OCI-M2 (cell line): ENCODE data around the gene RASGRP4.
"Not testable (repeated sequence)": the region's sequence is repeated elsewhere in the genome, so short reads cannot be mapped to it uniquely, and the experiment has no call there.

Experiments used
- DNase-seq: peaks from one replicate; lab custom pipeline; 2025; ENCODE audit not compliant: unreplicated experiment; lab: John Stamatoyannopoulos, UW

Gene RASGRP4

DNA sequence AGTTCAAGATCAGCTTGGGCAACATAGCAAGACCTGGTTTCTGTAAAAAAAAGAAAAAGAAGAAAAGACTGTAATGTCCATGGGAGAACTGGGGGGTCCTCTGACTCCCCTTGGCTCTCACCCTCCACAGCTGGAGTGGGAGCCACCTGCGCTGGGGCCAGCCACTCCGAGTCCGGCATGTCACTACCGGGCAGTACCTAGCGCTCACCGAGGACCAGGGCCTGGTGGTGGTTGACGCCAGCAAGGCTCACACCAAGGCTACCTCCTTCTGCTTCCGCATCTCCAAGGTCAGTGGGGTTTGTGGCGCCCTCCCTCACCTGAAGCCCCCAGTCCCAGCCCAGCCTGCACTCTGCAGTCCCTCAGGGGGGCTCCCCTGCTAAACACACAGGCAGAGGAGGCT, 22.2 kb upstream of the RASGRP4 start:
- no peak for DNase-seq

DNA sequence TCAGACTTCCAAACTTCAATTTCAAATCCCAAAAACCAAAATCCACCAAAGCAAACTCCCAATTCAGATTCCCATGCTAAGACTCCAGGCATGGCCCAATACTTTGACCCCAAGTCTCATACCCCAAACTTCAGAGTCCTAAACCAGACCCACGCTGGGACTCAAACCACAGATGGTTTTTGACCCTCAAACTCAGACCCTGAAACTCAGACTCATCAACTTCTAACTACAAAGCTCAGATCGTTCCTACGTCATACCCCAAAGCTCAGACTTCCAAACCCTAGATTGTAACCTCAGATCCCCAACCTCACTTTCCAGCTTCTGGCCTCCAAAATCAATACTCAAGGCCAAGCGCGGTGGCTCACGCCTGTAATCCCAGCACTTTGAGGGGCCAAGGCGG, 19.3 kb upstream of the RASGRP4 start:
- DNase-seq, result no peak

DNA sequence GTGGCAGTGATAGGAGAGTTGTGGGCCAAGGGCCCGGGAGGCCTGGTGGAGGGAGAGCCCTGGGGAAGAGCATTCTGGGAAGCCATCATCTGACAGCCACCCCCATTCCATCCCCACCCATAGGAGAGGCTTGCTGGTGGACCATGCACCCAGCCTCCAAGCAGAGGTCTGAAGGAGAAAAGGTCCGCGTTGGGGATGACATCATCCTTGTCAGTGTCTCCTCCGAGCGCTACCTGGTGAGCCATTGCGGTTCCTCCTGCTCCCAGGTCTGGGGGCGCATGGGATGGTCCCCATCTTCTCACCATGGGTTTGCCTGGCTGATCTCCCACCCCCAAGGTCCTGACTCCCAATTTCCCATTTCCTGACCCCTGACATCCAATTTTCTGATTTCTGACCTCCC, 18.0 kb upstream of the RASGRP4 start:
- DNase-seq, result no peak

DNA sequence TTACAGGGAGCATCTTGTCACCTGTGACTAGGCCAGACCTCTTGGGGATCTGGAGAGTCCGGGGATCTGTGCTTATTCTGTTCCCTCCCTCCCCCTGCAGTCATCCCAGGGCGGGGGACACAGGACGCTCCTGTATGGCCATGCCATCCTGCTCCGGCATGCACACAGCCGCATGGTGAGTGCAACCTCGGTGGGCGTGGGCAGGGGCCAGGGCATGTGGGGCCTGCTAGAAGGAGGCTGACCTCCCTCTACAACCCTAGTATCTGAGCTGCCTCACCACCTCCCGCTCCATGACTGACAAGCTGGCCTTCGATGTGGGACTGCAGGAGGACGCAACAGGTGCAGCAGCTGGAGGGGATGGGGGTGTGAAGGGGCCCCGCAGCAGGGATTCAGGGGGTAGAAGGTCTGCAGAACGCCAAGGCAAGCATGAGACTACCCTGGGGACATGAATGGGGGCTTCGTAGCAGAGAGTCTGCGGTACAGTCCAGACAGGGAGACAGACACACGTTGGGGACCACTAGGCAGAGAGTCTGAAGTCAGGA, 17.5 kb upstream of the RASGRP4 start:
- no peak for DNase-seq

DNA sequence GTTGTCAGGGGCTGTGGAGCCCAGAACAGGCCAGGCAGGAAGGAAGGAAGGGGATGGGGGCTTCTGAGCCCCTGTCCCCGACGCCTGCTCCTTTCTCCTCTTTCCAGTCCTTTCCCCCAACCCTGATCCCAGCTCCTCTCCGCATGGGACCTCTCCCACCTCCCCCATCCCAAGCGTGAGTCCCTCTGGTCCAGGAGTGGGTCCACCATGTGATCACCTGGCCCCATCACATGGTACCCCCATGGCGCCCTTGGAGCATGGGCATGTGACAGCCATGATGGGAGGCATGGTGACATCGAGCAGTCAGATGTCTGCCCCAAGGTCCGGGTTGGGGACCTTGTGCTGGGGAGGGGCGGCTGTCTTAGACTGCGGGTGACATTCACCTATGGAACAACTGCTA, 16.7 kb upstream of the RASGRP4 start:
- DNase-seq, result no peak

DNA sequence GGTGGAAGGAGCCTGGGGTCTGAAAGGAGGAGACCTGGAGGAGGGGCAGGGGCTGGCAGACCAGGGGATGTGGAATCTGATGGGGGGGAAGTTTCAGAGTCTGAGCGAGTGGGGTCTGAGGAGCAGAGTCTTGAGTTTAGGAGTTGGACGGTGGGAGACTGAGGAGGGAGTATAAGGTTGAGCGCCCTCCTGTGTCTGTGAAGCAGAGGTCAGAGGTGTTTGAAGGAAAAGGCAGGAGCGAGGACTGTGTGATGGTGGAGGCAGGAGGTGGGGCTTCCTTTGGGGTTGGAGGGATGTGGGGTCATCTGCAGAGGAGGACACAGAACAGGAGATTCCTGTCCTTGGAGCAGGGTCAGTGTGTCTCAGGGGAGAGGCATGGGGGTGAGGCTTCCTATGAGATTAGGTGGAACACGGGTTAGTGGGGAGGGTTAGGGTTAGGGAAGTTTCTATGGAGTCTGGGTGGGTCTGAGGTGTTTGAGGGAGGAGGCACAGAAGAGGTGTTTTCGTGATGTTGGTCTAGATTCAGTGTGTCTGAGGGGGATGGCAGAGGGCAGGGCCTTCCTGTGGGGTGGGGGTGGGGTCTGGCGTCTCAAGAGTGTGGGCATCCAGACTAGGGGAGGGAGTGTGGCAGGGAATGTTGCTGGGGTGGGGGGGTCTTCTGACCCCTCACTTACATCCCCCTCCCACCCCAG, 15.8 kb upstream of the RASGRP4 start:
- DNase-seq, result no peak

DNA sequence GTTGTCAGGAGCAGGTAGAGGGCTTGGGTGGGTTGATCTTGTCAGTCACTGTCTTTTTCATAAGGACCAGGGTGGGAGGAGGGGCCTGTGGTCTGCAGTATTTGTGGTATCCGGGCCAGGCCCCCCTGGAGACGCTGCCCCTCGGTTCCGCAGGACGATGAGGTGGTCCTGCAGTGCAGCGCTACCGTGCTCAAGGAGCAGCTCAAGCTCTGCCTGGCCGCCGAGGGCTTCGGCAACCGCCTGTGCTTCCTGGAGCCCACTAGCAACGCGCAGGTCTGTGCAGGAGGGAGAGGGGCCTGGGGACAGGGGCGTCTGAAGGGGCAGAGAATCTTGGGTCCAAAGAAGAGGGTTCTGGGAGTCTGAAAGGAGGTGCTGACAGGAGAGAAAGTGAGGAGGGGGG, 14.6 kb upstream of the RASGRP4 start:
- DNase-seq, result no peak

DNA sequence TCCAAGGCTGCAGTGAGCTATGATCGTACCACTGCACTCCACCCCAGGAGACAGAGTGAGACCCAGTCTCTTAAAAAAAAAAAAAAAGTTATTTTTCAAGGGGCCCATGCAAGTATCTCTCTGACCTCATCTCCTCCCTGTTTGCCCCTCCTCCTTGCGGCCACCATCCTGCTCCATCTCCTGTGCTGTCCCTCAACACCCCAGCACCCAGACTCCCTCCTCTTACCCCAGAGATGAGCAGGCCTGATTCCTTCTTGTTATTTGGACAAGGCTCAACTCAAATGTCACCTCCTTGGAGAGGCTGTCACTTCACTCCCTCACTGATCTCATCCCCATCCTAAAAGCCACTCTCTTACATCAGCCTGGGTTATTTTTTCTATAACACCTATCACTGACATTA, 11.9 kb upstream of the RASGRP4 start:
- no peak for DNase-seq

DNA sequence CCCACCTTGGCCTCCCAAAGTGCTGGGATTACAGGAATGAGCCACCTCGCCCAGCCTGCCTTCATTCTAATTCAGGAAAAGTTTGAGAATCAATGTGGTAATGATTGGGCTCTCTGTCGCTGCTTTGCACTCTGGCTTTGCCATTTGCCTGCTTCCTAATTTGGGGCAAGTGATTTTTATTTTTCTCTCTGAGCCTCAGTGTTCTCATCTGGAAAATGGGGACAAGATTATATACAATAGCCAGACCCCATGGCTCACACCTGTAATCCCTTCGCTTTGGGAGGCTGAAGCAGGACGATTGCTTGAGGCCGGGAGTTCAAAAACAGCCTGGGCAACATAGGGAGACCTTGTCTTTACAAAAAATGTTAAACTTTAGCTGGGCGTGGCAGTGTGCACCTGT, 11.3 kb upstream of the RASGRP4 start:
- DNase-seq, result no peak

DNA sequence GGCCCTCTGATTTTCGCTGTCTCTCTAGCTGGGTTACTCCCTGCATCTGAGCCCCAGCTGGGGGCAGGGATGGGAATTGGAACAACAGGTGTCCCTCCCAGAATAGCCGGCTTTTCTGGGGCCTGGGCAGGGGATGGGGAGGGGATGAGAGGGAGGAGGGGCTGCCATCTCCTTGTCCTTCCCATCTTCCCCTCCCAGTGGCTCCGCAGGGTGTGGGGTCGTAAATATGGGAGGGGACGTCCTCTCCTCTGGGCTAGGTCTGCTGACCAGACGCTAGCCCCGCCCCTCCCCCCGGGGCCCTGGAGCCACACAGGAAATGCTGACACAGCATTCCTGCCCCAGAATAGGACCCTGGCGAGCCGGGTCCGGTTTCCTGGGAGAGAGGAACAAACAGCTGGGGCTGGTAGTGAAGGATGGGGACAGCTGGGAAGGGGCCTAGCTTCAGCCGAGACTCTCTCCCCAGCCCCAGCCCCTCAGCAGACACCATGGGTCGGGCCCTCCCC, 8.6 kb upstream of the RASGRP4 start:
- DNase-seq, result no peak

DNA sequence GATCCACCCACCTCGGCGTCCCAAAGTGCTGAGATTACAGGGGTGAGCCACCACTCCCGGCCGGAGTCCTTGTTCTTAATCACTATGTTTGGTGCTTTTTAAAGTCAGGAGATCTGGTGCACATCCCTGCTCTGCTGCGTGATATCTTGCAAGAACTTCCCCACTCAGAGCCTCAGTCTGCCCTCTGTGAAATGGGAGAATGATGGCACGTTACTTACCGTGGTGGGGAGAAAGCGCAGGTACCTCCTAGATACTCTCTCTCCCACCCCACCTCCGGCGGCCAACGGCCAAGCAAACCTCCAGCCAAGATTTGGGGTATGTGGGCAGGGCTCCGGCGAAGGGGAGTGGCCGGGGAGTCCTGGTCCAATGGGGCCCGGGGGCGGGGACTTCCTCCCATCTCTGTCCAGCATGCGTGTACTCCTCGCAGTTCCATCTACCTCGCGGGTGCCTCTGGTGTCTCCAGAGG, 7.3 kb upstream of the RASGRP4 start, which contains the start of gene RYR1:
TSS of gene RYR1 (plus strand) at position 424 of the 466 bp plus-strand sequence. CDS start 139 bp downstream, outside the sequence.
- DNase-seq, result no peak

DNA sequence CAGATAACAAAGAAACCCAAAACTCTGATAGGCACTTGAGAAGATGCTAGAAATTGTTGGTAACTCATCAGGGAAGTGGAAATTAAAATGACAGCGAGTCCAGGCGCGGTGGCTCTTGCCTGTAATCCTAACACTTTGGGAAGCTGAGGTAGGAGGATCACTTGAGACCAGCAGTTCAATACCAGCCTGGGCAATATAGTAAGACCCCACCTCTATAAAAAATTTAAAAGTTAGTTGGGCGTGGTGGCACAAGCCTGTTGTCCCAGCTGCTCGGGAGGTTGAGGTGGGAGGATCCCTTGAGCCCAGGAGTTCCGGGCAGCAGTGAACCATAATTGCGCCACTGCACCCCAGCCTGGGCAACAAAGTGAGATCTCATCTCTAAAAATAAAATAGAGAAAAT, 4.9 kb upstream of the RASGRP4 start:
- no peak for DNase-seq

DNA sequence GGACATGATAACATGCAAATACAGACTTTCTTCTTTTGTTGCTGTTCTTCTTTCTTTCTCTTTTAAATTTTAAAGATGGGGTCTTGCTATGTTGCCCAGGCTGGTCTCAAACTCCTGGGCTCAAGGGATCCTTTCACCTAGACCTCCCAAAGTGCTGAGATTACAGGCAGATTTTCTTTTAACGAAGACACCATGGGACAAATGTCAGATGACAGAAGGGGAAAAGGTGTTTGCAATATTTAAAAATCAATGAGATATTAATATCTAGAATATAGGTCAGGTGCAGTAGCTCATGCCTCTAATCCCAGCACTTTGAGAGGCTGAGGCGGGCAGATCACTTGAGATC, 3.8 kb upstream of the RASGRP4 start:
- DNase-seq, result no peak

DNA sequence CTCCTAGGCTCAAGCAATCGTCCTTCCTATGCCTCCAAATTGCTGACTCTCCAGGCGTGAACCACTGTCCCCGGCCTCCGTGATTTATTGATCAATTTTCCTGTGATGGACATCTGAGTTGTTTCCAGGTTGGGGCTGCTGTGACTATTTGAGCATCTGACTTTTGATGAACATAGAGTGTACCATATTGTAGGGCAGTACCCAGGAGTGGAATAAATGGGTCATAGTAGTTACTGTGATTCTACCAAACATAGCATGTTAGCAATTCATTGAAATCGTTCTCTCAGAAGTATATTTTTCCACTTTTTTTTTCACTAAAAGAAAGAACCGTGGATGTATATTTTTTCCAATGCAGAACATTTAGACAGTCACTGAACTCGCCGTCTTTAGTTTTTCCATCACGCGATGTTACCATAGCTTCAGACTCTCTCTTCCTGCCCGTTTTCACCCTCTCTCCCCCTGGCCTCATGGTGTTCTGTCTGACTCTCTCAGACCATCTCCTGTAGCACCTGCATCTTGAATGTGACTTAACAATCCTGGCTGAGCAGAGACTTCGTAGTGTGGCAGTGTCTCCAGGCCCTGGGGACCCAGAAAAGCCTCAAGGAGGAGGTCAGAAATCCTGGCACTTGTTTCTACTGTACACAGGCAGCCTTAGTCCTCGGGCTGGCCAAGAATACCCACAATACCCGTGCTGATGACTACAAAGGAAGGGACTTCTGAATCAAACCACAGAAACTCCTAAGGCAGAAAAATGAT, 3.2 kb upstream of the RASGRP4 start:
- DNase-seq, result no peak

DNA sequence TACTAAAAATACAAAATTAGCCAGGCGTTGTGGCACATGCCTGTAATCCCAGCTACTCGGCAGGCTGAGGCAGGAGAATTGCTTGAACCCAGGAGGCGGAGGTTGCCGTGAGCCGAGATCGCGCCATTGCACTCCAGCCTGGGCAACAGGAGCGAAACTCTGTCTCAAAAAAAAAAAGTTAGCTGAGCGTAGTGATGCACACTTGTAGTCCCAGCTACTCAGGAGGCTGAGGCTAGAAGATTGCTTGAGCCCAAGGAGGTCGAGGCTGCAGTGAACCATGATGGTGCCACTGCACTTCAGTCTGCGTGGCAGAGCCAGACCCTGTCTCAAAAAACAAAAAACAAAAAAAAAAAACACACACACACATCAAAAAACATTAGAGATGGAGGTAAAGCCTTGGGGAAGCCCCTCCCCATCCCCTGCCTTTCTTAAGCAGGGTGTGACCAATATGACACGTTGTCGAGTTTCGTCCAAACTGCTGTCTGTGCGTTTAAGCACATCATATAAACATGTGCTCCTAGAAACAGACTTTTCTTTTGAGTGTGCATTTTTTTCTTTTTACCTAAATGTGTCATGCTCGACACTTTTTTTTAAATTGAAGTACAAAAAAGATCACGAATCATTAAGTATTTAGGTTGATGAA, 1.1 kb upstream of the RASGRP4 start:
- DNase-seq, result not testable (repeated sequence)

DNA sequence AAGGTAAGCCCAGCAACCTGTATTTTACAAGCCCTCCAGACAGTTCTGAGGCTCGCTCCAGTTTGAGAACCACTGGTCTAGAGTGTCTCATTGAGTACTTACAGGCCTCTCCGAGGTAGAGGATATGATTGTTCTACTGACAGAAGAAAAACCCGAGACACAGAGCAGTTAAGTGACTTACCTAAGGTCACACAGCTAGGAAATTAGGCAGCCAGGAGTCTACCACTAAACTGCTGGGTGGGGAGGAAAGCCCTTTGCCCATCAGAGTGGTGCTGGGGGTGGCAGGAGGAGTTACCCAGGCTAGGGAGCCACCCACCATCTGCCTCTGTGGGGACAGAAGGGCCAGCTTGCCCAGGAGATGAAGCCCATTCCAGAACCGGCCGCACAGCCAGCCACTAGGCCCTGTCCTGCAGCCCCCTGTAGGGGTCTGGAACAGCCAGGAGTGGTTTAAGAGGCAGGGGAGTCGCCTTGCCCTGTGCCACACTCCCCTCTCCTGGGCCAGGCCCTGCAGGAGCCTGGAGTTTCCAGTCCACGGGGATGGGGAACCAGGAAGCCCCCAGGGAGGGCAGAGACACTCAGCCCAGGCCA, 703 bp downstream of the RASGRP4 start:
- DNase-seq, result no peak

DNA sequence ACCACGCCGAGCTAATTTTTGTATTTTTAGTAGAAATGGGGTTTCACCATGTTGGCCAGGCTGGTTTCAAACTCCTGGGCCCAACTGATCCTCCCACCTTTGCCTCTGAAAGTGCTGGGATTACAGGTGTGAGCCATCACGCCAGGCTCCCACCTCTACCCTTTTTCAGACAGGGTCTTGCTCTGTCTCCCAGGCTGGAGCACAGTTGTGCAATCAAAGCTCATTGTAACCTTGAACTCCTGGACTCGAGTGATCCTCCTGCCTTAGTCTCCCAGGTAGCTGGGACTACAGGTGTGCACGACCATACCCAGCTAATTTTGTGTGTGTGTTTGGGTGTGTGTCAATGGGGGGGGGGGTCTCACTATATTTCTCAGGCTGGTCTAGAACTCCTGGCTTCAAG, 1.7 kb downstream of the RASGRP4 start:
- no peak for DNase-seq

DNA sequence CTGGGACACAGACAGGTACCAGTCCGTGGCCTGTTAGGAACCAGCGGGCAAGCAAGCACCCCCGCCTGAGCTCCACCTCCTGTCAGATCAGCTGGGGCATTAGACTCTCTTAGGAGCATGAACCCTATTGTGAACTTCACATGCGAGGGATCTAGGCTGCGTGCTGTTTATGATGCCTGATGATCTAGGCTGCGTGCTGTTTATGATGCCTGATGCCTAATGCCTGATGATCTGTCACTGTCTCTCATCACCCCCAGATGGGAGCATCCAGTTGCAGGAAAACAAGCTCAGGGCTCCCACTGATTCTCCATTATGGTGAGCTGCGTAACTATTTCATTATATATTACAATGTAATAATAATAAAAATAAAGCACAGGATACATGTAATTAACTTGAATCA, 3.6 kb downstream of the RASGRP4 start:
- no peak for DNase-seq

DNA sequence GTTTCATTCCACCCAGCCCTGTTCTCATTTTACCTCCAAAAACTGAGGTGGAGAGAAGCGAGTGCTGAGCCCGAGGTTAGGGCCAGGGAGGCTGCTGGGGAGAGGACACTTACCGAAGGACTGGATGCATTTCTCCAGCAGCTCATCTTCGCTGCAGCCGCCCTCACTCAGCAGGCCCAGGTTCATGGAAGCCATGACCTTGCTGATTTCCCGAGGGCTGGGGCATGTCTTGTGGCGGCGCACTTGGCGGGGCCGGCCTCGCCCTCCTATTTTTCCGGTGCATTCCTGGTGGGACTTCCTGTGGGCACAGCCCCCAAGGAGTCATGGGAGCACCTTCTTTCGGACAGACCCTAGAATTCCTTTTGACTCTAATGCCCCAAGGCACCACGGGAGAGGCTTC, 4.2 kb downstream of the RASGRP4 start:
- no peak for DNase-seq

DNA sequence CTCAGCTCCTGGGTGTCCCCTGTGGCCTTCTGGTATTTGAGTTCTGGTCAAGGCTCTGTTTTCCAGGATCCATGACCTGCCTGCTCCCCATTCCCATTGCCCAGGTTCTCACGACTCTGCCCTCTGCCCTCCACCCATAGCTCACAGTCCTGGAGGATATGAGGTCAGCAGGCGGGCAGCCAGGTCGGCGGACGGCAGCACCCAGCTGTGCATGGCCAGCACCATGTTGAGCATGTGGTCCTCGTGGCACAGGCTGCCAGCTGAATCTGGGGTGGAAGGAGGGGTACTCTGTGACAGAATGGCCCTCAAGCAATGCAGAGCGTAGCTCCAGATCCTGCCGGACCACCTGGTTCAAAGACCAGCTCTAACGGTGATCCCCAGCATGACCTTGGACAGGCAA, 5.1 kb downstream of the RASGRP4 start:
- DNase-seq, result no peak
